ENCODE data around the gene DRAM1.

DNA sequence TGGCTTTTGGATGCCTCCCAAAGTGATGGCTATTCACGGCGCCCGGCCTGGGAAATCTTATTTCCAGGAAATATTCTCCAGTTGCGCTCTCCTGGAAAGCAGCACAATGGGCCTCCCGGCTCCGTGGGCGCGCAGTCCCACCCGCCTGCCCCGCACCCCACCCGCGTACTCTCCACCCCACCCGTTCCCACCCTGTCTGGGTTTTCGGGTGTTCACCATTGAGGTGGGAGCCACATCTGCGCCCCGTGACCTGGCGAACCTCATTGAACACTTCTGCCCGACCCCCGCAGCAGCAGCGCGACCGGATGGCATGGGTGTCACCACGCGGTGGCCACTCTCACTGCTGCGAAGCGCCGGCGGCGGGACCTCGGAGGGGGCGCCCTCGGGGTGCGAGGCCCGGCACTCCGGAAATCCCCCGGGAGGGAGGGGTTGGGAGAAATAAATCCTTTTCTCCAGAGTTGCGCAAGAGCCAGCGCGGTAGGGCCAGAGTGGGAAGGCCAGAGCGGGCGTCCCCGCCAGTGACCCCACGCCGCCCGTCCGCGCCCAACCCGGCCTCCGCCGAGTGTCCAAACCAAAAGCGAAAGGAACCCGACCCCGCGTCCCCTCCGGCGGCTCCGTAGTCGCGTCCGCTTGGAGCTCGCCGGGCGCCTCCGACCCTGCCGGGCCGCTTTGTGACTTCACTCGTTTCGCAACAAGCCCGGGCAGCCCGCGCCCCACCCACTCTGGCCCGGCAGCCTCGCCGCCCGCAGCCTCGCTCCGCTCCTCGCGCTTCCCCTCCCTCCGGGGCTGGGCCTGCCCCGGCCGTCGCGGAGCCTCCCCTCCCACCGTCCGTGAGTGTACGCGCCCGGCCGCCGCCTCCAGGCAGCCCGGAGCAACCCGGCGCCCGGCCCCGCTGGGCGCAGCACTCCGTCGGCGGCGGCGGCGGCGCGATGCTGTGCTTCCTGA is at the start of gene DRAM1:
- no peak for TF ChIP-seq RAD21 (IDR thresholded peaks at IDR 0.05; ENCODE audit: low read depth)
- TF ChIP-seq, protein P1, sequence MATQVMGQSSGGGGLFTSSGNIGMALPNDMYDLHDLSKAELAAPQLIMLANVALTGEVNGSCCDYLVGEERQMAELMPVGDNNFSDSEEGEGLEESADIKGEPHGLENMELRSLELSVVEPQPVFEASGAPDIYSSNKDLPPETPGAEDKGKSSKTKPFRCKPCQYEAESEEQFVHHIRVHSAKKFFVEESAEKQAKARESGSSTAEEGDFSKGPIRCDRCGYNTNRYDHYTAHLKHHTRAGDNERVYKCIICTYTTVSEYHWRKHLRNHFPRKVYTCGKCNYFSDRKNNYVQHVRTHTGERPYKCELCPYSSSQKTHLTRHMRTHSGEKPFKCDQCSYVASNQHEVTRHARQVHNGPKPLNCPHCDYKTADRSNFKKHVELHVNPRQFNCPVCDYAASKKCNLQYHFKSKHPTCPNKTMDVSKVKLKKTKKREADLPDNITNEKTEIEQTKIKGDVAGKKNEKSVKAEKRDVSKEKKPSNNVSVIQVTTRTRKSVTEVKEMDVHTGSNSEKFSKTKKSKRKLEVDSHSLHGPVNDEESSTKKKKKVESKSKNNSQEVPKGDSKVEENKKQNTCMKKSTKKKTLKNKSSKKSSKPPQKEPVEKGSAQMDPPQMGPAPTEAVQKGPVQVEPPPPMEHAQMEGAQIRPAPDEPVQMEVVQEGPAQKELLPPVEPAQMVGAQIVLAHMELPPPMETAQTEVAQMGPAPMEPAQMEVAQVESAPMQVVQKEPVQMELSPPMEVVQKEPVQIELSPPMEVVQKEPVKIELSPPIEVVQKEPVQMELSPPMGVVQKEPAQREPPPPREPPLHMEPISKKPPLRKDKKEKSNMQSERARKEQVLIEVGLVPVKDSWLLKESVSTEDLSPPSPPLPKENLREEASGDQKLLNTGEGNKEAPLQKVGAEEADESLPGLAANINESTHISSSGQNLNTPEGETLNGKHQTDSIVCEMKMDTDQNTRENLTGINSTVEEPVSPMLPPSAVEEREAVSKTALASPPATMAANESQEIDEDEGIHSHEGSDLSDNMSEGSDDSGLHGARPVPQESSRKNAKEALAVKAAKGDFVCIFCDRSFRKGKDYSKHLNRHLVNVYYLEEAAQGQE (IDR thresholded peaks at IDR 0.05; ENCODE audit: low read depth) = no peak
- no peak; the same call in 1 of the 2 replicates for TF ChIP-seq EP300 (IDR thresholded peaks at IDR 0.05; ENCODE audit: borderline replicate concordance)
- TF ChIP-seq YY1 (IDR thresholded peaks at IDR 0.05; ENCODE audit: low read depth) = no peak
- no peak for TF ChIP-seq CREB1 (IDR thresholded peaks at IDR 0.05; ENCODE audit: low read depth)
- peak; percentile 63; the same call in 1 of the 2 replicates for TF ChIP-seq TAF1 (IDR thresholded peaks at IDR 0.05; ENCODE audit: low read depth)
- 0 out of 2 replicates have a peak, but pooled peaks have one; percentile 11 for TF ChIP-seq NFIC (IDR thresholded peaks at IDR 0.05)
- no peak for TF ChIP-seq FOXM1 (IDR thresholded peaks at IDR 0.05; ENCODE audit: borderline replicate concordance, low read depth)

All from Ishikawa (cell line).